Measurements from ENCODE around the gene STX10. TPM values are rescaled to one million over a fixed set of nuclear protein-coding genes. Genes with fewer than 3 reads are reported as not detected.

Gene STX10
- total RNA-seq, 4 donors from 2014 or later = 58.6 to 145 (median 86.6) TPM

GRCh38 chr19:13095934-13096927, 53.9 kb downstream of the STX10 start:
- no peaks in the 10 kb centered on the region for H3K9me3 ChIP-seq
- peak overlapping the region; percentile 49 to 88 (median 82) for H3K27ac ChIP-seq
- peaks cover 0 to 8% (median 0%) of the 10 kb centered on the region in 3 donors for H3K36me3 ChIP-seq
- DNase-seq (ENCODE audit: low spot score in 2 of 2) = no peak
- WGBS, 2 donors = 67 to 70% methylated on average over 33 to 40 of the region's 44 CpGs
- peak in 1 of 2 donors; percentile 10 for TF ChIP-seq POLR2A (IDR thresholded peaks at IDR 0.05)
- no peak for TF ChIP-seq EP300 (IDR thresholded peaks at IDR 0.05)
- TF ChIP-seq, protein P1, sequence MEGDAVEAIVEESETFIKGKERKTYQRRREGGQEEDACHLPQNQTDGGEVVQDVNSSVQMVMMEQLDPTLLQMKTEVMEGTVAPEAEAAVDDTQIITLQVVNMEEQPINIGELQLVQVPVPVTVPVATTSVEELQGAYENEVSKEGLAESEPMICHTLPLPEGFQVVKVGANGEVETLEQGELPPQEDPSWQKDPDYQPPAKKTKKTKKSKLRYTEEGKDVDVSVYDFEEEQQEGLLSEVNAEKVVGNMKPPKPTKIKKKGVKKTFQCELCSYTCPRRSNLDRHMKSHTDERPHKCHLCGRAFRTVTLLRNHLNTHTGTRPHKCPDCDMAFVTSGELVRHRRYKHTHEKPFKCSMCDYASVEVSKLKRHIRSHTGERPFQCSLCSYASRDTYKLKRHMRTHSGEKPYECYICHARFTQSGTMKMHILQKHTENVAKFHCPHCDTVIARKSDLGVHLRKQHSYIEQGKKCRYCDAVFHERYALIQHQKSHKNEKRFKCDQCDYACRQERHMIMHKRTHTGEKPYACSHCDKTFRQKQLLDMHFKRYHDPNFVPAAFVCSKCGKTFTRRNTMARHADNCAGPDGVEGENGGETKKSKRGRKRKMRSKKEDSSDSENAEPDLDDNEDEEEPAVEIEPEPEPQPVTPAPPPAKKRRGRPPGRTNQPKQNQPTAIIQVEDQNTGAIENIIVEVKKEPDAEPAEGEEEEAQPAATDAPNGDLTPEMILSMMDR (IDR thresholded peaks at IDR 0.05) = peak in 2 of 5 experiments; percentile 5 to 10
- no peaks in the 10 kb centered on the region for H3K27me3 ChIP-seq
- peak overlapping the region in 2 of 4 donors; percentile 35 to 40 for H3K4me3 ChIP-seq
- H3K4me1 ChIP-seq = peaks cover 0 to 92% (median 73%) of the 10 kb centered on the region in 4 donors

DNA sequence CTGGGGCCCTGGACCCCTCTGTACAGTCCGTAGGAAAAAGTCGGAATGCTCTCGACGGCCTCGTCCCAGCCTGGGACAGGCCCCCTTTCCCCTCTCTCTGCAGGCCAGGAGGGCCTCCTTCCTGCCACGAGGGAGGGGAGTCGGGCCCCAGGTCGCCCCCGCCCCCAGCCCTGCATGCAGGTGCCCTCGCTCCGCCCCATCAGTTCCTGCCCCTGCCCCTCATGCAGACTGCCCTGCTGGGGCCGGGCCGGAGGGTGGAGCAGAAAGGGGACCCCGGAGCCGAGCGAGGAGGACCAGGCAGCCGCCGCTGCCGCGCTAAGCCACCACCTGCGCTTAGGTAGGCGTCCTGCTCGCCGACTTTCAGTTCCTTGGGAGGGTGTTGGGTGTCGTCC, 54.8 kb downstream of the STX10 start:
- Histone ChIP-seq H3K27me3 (no peaks in the 10 kb centered on the region), H3K4me3 (peak overlapping the region in 2 of 4 donors; percentile 35 to 40), H3K4me1 (peaks cover 0 to 92% (median 77%) of the 10 kb centered on the region in 4 donors), H3K27ac (peak overlapping the region in 3 of 4 donors; percentile 77 to 88 (median 88)), H3K9me3 (no peaks in the 10 kb centered on the region), H3K36me3 (peaks cover 0 to 10% (median 0%) of the 10 kb centered on the region in 3 donors)
- TF ChIP-seq EP300 (IDR thresholded peaks at IDR 0.05) (no peak), POLR2A (IDR thresholded peaks at IDR 0.05) (no peak)
- TF ChIP-seq, protein P1 (IDR thresholded peaks at IDR 0.05) = no peak
- 60 to 66% methylated on average over 16 to 25 of the region's 25 CpGs for WGBS, 2 donors
- DNase-seq (ENCODE audit: low spot score in 2 of 2) = no peak

DNA sequence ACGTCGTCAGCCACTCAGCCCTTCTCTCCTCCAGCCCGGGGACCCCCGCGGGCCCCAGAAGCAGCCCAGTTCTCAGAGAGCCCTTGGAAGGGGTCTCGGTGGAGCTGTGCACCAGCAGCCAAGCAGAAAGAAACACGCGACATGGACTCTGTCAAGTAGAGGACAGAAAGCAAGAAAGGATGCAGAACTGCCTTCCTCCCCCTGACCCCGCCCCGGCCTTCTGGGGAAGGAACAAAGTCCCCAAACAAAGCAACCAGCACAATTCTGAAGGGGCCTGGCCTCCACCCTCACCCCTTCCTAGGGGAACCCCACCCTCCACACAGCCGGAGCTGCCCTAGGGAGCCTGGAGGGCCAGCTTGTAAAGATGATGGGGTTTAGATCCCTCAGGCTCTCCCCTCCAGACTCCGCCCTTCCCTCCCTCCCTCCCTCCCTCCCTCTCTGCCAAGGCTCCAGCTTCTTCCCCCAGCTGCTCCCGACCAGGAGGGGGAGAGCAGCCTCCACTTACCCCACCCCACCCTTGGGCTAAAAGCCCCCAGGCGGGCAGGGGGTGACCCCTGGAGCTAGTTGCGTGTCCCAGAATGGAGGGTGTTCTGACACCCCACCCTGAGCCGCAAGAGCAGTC, 55.3 kb downstream of the STX10 start:
- no peaks in the 10 kb centered on the region for H3K27me3 ChIP-seq
- peaks cover 0 to 13% (median 0%) of the 10 kb centered on the region in 3 donors for H3K36me3 ChIP-seq
- peaks cover 0 to 92% (median 80%) of the 10 kb centered on the region in 4 donors for H3K4me1 ChIP-seq
- H3K9me3 ChIP-seq = no peaks in the 10 kb centered on the region
- H3K27ac ChIP-seq = peak overlapping the region; percentile 72 to 88 (median 82)
- WGBS, 2 donors = 40 to 56% methylated on average over 16 of the region's 16 CpGs
- peak overlapping the region in 2 of 4 donors; percentile 35 to 40 for H3K4me3 ChIP-seq
- no peak for DNase-seq (ENCODE audit: low spot score in 2 of 2)
- TF ChIP-seq, protein P1 (IDR thresholded peaks at IDR 0.05) = no peak
- peak in 1 of 2 donors; percentile 2 for TF ChIP-seq POLR2A (IDR thresholded peaks at IDR 0.05)

DNA sequence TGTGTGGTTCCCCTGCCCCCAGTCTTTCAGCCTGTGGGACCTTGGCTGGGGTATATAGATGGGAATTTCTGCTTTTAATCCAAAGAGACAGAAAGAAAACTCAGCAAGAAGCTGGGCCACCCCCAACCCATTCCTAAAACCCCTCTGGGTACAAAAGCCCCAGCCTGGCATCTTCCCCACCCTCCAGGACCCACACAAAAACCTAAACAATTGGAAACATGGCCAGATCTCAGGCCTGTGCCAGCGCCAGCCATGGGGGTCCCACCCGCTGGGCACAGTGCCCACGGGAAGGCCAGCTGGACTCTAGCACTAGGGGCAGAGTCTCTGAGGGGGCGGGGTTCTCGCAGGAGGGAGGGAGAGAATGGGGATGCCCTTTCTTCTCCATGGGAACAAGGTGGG, 56.1 kb downstream of the STX10 start:
- DNase-seq (ENCODE audit: low spot score in 2 of 2) = no peak
- TF ChIP-seq EP300 (IDR thresholded peaks at IDR 0.05) (no peak), POLR2A (IDR thresholded peaks at IDR 0.05) (no peak)
- TF ChIP-seq, protein P1 (IDR thresholded peaks at IDR 0.05) = peak in 1 of 5 experiments; percentile 1
- peak overlapping the region; percentile 72 to 88 (median 82) for H3K27ac ChIP-seq
- 26 to 29% methylated on average over 5 of the region's 5 CpGs for WGBS, 2 donors
- peaks cover 0 to 98% (median 80%) of the 10 kb centered on the region in 4 donors for H3K4me1 ChIP-seq
- no peaks in the 10 kb centered on the region for H3K27me3 ChIP-seq
- H3K4me3 ChIP-seq = no peak overlapping the region
- H3K9me3 ChIP-seq = no peaks in the 10 kb centered on the region
- H3K36me3 ChIP-seq = peaks cover 0 to 21% (median 0%) of the 10 kb centered on the region in 3 donors

Other genes starting within 250 kb of the STX10 start
- gene SYCE2, start 231.1 kb downstream of the STX10 start, total RNA-seq = not detected
- gene FARSA, start 216.7 kb downstream of the STX10 start, total RNA-seq = 10 to 100 TPM; 22.7 to 44.7 (median 32.2) TPM
- 100 to 1,000 TPM; 173 to 398 (median 313) TPM for gene CALR, start 211.8 kb downstream of the STX10 start, total RNA-seq
- gene RAD23A, start 204.5 kb downstream of the STX10 start, total RNA-seq = 100 to 1,000 TPM in 3 of 4 donors, 10 to 100 TPM in 1; 89.2 to 111 (median 108) TPM
- 10 to 100 TPM; 41.4 to 68.8 (median 53.5) TPM for gene GADD45GIP1, start 193.2 kb downstream of the STX10 start, total RNA-seq
- not detected for gene DAND5, start 180.8 kb downstream of the STX10 start, total RNA-seq
- gene NFIX, start 154.9 kb downstream of the STX10 start, total RNA-seq = 10 to 100 TPM; 39.8 to 55.8 (median 48.2) TPM
- 10 to 100 TPM; 21.1 to 43.5 (median 25.8) TPM for gene LYL1, start 47.5 kb downstream of the STX10 start, total RNA-seq
- gene TRMT1, start 33.6 kb downstream of the STX10 start, total RNA-seq = 10 to 100 TPM; 38.4 to 92.7 (median 49.2) TPM
- gene NACC1, start 32.1 kb downstream of the STX10 start, total RNA-seq = 10 to 100 TPM; 15.3 to 37.1 (median 25.8) TPM
- 10 to 100 TPM; 37.3 to 77.4 (median 58.3) TPM for gene IER2, start within 50 bp of the STX10 start, total RNA-seq

All from tibial nerve (tissue), 4 donors.